HepG2 (cell line): ENCODE data around the gene ARHGEF40. TPM values are rescaled to one million over a fixed set of nuclear protein-coding genes. Genes with fewer than 3 reads are reported as not detected.

Experiments used
- ASH2L ChIP-seq: fragments of 300-600, 200-600 bp; sonication (generic); IDR thresholded peaks from 2 replicates; pipeline ENCODE4 v1.7.0; 2017; ENCODE audit warnings: low read depth, mild to moderate bottlenecking, moderate library complexity, mixed read lengths, low read length; ENCODE audit not compliant: insufficient read length
- BRD4 ChIP-seq: sonication (generic); formaldehyde crosslinking; IDR thresholded peaks from 2 replicates; pipeline ENCODE4 v1.4.0; 2020; ENCODE audit warnings: missing genetic modification reagents
- ELF3 ChIP-seq: IDR thresholded peaks from 2 replicates; pipeline ENCODE4 v1.6.1; 2016; ENCODE audit warnings: missing genetic modification reagents, missing compliant biosample characterization
- FOXA1 ChIP-seq, 2 experiments: fragments of 450-650 bp in 1 of 2; sonication (generic) in 1 of 2; formaldehyde crosslinking in 1 of 2; IDR thresholded peaks; 2 replicates each; pipeline versions ENCODE4 v1.4.0 to v1.6.1; 2016 to 2020; ENCODE audit warnings: missing genetic modification reagents in 1 of 2
- FOXJ3 ChIP-seq: sonication (generic); formaldehyde crosslinking; IDR thresholded peaks from 2 replicates; pipeline ENCODE4 v1.4.0; 2020; ENCODE audit warnings: missing genetic modification reagents, mild to moderate bottlenecking, borderline replicate concordance
- GTF3A ChIP-seq: sonication (generic); formaldehyde crosslinking; conservative IDR thresholded peaks from 2 replicates; pipeline ENCODE4 v1.4.0; 2020; ENCODE audit warnings: mild to moderate bottlenecking, missing genetic modification reagents
- HNRNPK ChIP-seq: fragments of 200-400 bp; formaldehyde crosslinking; IDR thresholded peaks from 2 replicates; pipeline ENCODE4 v1.6.1; 2018; ENCODE audit warnings: low read length, low read depth, moderate library complexity, mild to moderate bottlenecking; ENCODE audit not compliant: poor library complexity, severe bottlenecking
- HNRNPUL1 ChIP-seq: fragments of 200-400 bp; formaldehyde crosslinking; IDR thresholded peaks from 2 replicates; pipeline ENCODE4 v1.6.1; 2017; ENCODE audit warnings: low read depth, mild to moderate bottlenecking, low read length, moderate library complexity
- KMT2B ChIP-seq: IDR thresholded peaks from 2 replicates; pipeline ENCODE4 v1.6.1; 2016; ENCODE audit warnings: missing genetic modification reagents, missing compliant biosample characterization
- MAZ ChIP-seq, 2 experiments: sonication (generic) in 1 of 2; formaldehyde crosslinking in 1 of 2; IDR thresholded peaks; 2 replicates each; pipeline versions ENCODE4 v1.5.0 to v1.6.1; 2012 to 2020; ENCODE audit warnings: low read depth in 2 of 2, mild to moderate bottlenecking in 2 of 2, borderline replicate concordance in 1 of 2, improper control_type of control experiment in 1 of 2, low read length in 1 of 2, missing genetic modification reagents in 1 of 2, moderate library complexity in 1 of 2
- NFKBIZ ChIP-seq: IDR thresholded peaks from 2 replicates; pipeline ENCODE4 v1.6.1; 2018; ENCODE audit warnings: missing genetic modification reagents, missing compliant biosample characterization
- PPARG ChIP-seq: conservative IDR thresholded peaks from 2 replicates; pipeline ENCODE4 v1.6.1; 2016; ENCODE audit warnings: missing biosample characterization, missing genetic modification reagents
- RCOR2 ChIP-seq: IDR thresholded peaks from 2 replicates; pipeline ENCODE4 v1.6.1; 2016; ENCODE audit warnings: missing biosample characterization, missing genetic modification reagents
- RFX1 ChIP-seq: fragments of 450-650 bp; IDR thresholded peaks from 2 replicates; pipeline ENCODE4 v1.6.1; 2017
- RXRB ChIP-seq: IDR thresholded peaks from 2 replicates; pipeline ENCODE4 v1.6.1; 2016; ENCODE audit warnings: borderline replicate concordance, missing genetic modification reagents, missing compliant biosample characterization
- STAT5B ChIP-seq: sonication (generic); formaldehyde crosslinking; IDR thresholded peaks from 2 replicates; pipeline ENCODE4 v1.4.0; 2020; ENCODE audit warnings: missing genetic modification reagents
- TGIF2 ChIP-seq: IDR thresholded peaks from 2 replicates; pipeline ENCODE4 v1.6.1; 2016; ENCODE audit warnings: control low read depth, missing compliant biosample characterization
- ZC3H13 ChIP-seq: sonication (generic); formaldehyde crosslinking; IDR thresholded peaks from 2 replicates; pipeline ENCODE4 v1.8.1; 2023; ENCODE audit warnings: mild to moderate bottlenecking, missing genetic modification reagents, moderate library complexity
- ZNF124 ChIP-seq: sonication (generic); formaldehyde crosslinking; IDR thresholded peaks from 2 replicates; pipeline ENCODE4 v1.4.0; 2020; ENCODE audit warnings: missing genetic modification reagents
- ZNF451 ChIP-seq: sonication (generic); formaldehyde crosslinking; IDR thresholded peaks from 2 replicates; pipeline ENCODE4 v1.5.0; 2020; ENCODE audit warnings: mild to moderate bottlenecking, missing genetic modification reagents
- ZNF563 ChIP-seq: sonication (generic); formaldehyde crosslinking; IDR thresholded peaks from 2 replicates; pipeline ENCODE4 v1.8.0; 2022; ENCODE audit warnings: mild to moderate bottlenecking, moderate library complexity, missing genetic modification reagents
- ZNF567 ChIP-seq: sonication (generic); formaldehyde crosslinking; IDR thresholded peaks from 2 replicates; pipeline ENCODE4 v1.8.1; 2023; ENCODE audit warnings: mild to moderate bottlenecking, missing genetic modification reagents, borderline replicate concordance
- ZNF709 ChIP-seq: sonication (generic); formaldehyde crosslinking; IDR thresholded peaks from 2 replicates; pipeline ENCODE4 v1.5.0; 2020; ENCODE audit warnings: mild to moderate bottlenecking, missing genetic modification reagents
- ZNF790 ChIP-seq: sonication (generic); formaldehyde crosslinking; IDR thresholded peaks from 2 replicates; pipeline ENCODE4 v1.8.0; 2022; ENCODE audit warnings: missing genetic modification reagents, mild to moderate bottlenecking, borderline replicate concordance
- ZSCAN9 ChIP-seq: IDR thresholded peaks from 2 replicates; pipeline ENCODE4 v1.6.1; 2016; ENCODE audit warnings: borderline replicate concordance
- polyA plus RNA-seq, 8 experiments: library from polyadenylated mRNA; depleted of rRNA in 3 of 8; stranded (reverse) in 7 of 8; unstranded in 1 of 8; fragments of >200 nt; fragmentation: Illumina TruSeq in 4 of 8; extraction: Trizol in 4 of 8; gene quantifications; 2 replicates each; pipeline versions ENCODE4 v1.2.1 to v1.2.3, GENCODE V29; 2011 to 2016; ENCODE audit warnings: low read depth in 4 of 8, missing spikeins in 1 of 8, mixed read lengths in 1 of 8; ENCODE audit not compliant: insufficient read depth in 1 of 8
- total RNA-seq, 5 experiments: library from RNA; depleted of rRNA; stranded (reverse); fragments of >200 nt; fragmentation: Illumina TruSeq; extraction: Trizol; gene quantifications; 2 replicates each; pipeline ENCODE4 v1.2.3, GENCODE V29; 2016; ENCODE audit warnings: low read depth in 1 of 5
- TF ChIP-seq, protein P1 (sequence below): sonication (generic); formaldehyde crosslinking; IDR thresholded peaks from 2 replicates; pipeline ENCODE4 v1.4.0; 2020; ENCODE audit warnings: missing genetic modification reagents, borderline replicate concordance
- TF ChIP-seq, protein P2 (sequence below): sonication (generic); formaldehyde crosslinking; IDR thresholded peaks from 2 replicates; pipeline ENCODE4 v1.5.0; 2020; ENCODE audit warnings: missing genetic modification reagents

The ARHGEF40 gene
- total and polyA plus RNA-seq, 2 of the 13 experiments (the other 11 are each of a cell fraction or from before 2014, with no cell fraction given), result 28.1 to 78.1 TPM

DNA sequence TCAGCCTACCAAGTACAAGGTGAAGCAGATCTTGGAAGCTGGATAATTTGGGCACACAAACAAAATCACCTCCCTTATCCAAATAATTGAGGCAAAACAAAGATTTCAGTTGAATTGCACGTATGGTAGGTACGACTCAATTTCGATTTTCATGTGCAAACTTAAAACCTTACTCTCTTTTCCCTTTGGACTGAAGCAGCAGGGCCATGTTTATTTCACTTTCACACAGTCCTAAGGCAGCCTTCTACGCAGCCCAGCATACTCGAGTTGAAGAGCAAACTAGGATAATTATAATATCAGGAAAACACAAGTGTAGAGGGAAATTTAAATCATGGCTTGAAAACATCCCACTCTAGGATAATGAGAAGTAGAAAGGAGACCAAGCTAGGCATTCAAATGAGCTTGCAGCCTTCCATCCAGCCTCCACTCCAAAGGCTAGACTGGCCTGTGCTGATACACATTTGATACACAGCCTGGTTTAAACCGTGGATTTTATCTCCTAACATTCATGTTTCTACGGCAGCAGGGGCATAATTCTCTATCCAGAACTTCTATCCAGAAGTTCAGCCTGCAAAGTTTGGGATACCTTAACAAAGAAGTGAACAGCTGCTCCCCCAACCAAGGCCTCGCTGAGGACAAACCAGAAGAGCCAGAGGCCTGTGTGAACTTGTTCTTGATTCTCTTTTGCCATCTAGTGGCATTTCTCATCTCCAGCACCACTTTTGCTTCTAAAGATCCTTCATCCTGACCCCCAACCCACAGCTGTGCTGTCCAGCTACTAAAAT, 30.3 kb upstream of the ARHGEF40 start (continued):
- TF ChIP-seq, protein P1, sequence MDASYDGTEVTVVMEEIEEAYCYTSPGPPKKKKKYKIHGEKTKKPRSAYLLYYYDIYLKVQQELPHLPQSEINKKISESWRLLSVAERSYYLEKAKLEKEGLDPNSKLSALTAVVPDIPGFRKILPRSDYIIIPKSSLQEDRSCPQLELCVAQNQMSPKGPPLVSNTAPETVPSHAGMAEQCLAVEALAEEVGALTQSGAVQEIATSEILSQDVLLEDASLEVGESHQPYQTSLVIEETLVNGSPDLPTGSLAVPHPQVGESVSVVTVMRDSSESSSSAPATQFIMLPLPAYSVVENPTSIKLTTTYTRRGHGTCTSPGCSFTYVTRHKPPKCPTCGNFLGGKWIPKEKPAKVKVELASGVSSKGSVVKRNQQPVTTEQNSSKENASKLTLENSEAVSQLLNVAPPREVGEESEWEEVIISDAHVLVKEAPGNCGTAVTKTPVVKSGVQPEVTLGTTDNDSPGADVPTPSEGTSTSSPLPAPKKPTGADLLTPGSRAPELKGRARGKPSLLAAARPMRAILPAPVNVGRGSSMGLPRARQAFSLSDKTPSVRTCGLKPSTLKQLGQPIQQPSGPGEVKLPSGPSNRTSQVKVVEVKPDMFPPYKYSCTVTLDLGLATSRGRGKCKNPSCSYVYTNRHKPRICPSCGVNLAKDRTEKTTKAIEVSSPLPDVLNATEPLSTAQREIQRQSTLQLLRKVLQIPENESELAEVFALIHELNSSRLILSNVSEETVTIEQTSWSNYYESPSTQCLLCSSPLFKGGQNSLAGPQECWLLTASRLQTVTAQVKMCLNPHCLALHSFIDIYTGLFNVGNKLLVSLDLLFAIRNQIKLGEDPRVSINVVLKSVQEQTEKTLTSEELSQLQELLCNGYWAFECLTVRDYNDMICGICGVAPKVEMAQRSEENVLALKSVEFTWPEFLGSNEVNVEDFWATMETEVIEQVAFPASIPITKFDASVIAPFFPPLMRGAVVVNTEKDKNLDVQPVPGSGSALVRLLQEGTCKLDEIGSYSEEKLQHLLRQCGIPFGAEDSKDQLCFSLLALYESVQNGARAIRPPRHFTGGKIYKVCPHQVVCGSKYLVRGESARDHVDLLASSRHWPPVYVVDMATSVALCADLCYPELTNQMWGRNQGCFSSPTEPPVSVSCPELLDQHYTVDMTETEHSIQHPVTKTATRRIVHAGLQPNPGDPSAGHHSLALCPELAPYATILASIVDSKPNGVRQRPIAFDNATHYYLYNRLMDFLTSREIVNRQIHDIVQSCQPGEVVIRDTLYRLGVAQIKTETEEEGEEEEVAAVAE, result no peak
- TF ChIP-seq STAT5B (CRISPR knock-in tag) (no peak), ZNF563 (CRISPR knock-in tag) (no peak), ZNF124 (no peak), ZNF451 (CRISPR knock-in tag) (no peak), FOXA1 (IDR thresholded peaks at IDR 0.05) (no peak), FOXA1 (CRISPR knock-in tag; IDR thresholded peaks at IDR 0.05) (no peak), HNRNPK (no peak), PPARG (peak; percentile 45; the same call in 1 of the 2 replicates), ZC3H13 (CRISPR knock-in tag) (no peak), ZNF567 (CRISPR knock-in tag) (no peak), FOXJ3 (CRISPR knock-in tag) (no peak), TGIF2 (CRISPR knock-in tag) (no peak), RXRB (CRISPR knock-in tag) (peak; percentile 75; the same call in 1 of the 2 replicates), ZSCAN9 (peak; percentile 16; the same call in 1 of the 2 replicates), ELF3 (CRISPR knock-in tag) (peak; percentile 50; the same call in 1 of the 2 replicates), MAZ (IDR thresholded peaks at IDR 0.05; ENCODE audit: borderline replicate concordance, low read depth, low read length) (no peak), MAZ (CRISPR knock-in tag; IDR thresholded peaks at IDR 0.05; ENCODE audit: low read depth) (no peak), ZNF790 (no peak), ASH2L (no peak), GTF3A (CRISPR knock-in tag) (no peak), NFKBIZ (CRISPR knock-in tag) (no peak), KMT2B (CRISPR knock-in tag) (no peak), RCOR2 (no peak), BRD4 (CRISPR knock-in tag) (no peak), ZNF709 (no peak), RFX1 (no peak), HNRNPUL1 (no peak)
- TF ChIP-seq, protein P2, sequence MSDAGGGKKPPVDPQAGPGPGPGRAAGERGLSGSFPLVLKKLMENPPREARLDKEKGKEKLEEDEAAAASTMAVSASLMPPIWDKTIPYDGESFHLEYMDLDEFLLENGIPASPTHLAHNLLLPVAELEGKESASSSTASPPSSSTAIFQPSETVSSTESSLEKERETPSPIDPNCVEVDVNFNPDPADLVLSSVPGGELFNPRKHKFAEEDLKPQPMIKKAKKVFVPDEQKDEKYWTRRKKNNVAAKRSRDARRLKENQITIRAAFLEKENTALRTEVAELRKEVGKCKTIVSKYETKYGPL (CRISPR knock-in tag), result no peak
